GM19463 (cell line): ENCODE data around the gene PLEKHG5.
"Not testable (repeated sequence)": the region's sequence is repeated elsewhere in the genome, so short reads cannot be mapped to it uniquely, and the experiment has no call there.

Source experiments
- ATAC-seq: cut with Tn5 transposase; IDR thresholded peaks from one replicate; pipeline ENCODE4 v1.9.1; 2021; ENCODE audit warnings: mild to moderate bottlenecking, moderate library complexity; ENCODE audit not compliant: unreplicated experiment

Gene PLEKHG5

GRCh38 chr1:6464514-6464836, 27.0 kb downstream of the PLEKHG5 start:
- ATAC-seq, result no peak

- no peak for ATAC-seq
These were observed 28.4 kb downstream of the PLEKHG5 start for GRCh38 chr1:6463120-6463412.

DNA sequence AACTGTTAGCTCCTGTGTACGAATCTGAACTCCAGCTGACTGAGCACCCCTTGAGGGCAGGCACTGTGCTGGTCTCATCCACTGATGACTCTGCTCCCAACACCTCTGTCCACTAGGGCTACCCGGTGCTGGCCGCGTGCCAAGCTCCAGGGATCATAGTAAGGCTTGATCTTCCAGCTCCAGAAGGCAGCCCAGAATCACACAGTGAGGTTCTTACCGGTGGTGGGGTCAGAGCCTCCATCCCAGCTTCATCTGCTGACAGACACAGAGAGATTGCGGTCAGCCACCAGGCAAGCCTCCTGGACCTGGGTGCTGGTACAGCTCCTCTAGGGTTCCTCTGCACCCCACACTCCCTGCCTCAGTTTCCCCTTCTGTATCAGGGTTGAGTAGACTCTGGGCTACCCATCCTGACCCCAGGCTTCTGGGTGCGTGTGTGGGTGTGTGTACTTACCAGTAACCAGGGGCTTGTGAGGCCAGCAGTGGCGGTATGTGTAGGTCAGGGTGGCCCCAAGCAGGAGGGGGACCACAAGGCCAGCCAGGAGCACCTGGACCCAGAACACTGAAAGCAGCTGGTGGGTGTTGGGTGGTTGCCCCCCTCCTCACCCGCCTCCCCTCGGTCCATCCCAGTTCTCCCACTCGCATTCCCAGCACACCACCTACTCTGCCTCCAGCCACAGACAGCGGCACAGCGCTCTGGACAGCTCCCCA, 28.9 kb downstream of the PLEKHG5 start:
- ATAC-seq, result no peak

DNA sequence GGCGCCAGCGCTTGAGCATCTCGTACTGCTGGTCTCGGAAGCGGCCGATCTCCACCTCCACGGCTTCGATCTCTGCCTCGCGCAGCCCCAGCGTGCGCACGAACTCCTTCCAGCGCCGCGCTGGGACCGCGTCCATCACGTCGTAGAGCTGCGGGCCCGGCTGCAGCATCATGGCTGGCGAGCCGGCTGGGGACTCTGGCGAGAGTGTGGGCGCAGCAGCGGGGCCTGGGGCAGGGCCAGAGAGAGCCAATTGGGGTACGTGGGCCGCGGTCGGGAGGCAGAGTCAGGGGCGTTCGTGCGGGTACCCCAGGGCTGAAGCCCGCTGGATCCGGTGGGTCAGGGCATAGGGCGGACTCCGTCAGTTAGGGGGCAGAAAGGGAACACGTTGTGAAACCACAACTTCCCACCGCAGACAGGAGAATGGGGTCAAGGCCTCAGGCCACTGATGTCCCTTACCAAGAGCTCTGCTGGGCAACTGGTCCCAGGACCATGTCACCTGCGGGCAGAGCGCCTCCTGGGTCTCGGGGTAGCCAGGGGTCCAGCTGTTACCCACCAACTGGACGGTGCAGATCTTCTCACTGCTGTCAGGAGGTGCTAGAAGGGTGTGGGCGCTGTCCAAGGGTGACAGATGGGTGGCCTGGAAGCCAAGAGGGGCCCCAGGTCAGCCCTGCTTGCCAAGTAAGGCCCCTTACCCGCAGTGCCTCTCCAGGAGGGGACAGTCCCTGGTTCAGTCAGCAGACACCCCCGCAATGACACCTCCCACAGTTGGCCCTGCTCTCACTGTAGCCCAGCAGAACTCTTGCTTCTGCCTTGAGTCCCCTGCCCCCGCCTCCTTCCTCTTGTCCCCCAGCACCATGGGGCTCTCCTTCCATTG, 29.7 kb downstream of the PLEKHG5 start:
- ATAC-seq, result no peak

DNA sequence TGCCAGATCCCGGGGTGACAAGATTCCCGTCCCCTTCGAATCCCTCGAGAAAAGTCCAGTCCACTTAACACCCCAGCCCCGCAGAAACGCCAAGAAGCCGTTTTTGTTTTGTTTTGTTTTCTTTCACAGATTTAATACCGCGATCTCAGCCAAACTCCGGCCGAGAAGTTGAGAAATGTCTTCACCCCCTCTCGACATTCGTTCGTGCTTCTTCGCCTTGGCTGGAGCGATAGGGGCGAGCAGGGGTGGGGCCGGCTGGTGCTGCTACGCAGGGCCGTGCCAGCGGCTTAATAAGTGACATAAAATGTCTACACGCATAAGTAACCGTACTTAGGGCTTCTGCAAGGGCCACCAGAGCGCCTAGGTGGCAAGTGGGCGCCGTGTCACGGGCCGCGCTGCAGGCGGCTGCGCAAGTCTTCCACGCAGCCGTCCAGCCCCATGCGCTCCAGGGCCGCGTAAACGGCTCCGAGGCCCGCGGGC, 30.4 kb downstream of the PLEKHG5 start:
- ATAC-seq, result no peak

GRCh38 chr1:6460301-6461050, 31.0 kb downstream of the PLEKHG5 start:
- no peak for ATAC-seq

DNA sequence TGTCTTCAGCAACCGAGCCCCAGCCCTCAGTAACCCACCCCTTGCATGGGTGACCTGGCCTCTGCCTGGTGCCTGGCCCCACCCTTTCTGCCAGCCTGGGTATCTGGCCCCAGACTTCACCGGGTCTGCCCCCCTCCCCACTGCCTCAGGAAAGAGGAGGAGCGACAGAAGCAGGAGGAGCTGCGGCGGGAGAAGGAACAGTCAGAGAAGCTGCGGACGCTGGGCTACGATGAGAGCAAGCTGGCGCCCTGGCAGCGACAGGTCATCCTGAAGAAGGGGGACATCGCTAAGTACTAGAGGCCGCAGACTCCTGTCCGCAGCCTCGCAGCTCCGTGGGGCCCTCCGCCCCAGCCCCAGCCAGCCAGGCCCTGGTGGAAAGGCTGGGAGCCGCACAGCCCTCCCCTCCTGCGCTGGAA, 31.6 kb downstream of the PLEKHG5 start:
- no peak for ATAC-seq

DNA sequence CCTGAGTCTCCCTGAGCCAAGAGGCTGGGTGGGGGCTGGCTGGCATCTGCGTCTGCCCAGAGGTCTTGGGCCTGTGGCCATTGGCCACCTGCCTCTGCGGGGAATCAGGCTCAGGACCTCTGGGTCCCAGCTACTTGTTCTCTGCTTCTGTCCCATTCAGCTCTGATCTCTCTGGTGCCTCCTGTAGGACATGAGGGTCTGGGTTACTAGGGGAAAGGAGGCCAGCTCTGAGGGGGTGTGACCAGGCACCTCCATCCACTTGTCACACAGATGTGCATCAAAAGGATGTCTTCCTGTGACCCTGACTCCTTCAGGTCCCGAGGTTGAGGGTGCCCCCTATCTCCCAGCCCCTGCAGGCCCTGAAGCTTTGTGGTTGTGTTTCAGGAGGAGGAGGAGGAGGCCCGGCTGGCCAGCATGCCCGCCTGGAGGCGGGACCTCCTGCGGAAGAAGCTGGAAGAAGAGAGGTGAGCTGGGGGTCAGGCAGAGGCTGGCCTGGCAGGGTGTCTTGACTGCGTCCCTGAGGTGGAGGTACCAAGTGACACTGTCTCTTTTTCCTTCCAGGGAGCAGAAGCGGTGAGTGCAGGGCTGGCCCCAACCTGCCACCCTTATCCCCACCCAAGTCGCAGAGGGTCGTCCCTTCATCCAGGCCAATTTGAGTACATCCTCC, 34.5 kb downstream of the PLEKHG5 start:
- no peak for ATAC-seq

- ATAC-seq, result not testable (repeated sequence)
These were observed 35.5 kb downstream of the PLEKHG5 start for GRCh38 chr1:6455752-6456520.

GRCh38 chr1:6454856-6455751, 36.4 kb downstream of the PLEKHG5 start:
- no peak for ATAC-seq

DNA sequence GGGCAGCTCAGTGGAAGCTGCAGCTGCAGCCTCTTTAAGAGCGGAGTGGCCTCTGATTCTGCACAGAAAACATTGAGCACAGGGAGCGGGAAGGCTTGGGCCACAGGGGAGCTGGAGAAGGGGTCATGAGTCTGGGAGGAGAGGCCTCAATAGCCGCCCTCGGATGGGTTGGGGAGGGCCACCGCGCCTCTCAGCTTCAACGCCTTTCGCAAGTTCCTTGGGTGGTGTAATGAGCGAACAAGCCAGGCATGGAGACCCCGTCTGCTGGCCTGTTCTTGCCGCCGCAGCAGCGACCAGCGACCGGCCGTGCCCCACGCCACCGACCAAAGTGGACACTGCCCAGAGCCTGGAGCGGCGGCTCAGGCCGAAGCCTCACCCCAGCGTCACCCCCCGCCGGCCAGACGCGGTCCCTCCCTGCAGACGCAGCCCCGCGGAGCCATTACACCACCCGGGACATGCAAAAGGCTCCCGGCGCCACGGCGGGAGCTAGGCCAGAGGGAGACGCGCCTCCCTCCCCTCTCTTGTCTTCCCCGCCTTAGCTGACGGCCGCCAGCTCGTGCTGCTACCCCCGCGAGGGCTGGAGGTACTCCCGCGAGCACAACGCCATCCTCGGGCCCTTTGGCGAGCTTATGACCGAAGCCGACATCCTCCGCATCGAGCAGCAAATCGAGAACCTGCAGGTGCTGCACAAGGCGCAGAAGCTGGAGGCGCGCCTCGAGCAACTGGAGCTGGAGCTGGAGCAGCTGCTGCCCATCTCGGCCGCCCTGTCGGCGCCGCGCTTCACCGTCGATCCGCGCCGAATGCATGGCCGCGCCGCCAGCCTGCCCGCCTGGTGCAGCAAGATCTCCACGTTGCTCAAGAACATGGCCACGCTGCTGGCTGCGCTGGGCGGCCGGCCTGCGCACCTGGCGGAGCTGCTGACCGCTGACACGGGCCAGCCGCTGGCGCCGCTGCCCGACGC, 37.3 kb downstream of the PLEKHG5 start:
- ATAC-seq, result not testable (repeated sequence)

GRCh38 chr1:6450943-6451373, 40.5 kb downstream of the PLEKHG5 start:
- ATAC-seq, result no peak

GRCh38 chr1:6450486-6450885, 41.0 kb downstream of the PLEKHG5 start:
- not testable (repeated sequence) for ATAC-seq

DNA sequence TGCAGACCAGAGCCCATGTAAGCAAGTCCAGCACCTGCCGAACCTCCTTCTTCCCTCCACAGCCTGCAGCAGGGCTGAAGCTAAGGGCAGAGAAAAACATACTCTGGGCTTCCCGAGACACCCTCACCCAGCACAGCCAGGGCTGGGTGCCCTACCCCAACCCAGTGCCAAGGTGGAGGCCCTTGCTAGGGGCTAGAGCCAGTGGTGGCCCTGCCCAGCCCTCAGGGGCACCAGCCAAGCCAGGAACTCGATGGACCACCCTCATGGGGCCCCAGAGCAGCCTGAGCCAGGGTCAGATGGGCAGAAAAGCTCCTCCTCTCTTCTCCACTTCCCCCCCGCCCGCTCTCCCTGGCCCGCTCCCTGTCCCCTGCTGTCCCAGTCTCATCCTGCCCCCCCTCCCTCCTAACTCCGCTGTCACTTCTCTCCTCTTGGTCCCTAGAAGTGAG, 41.4 kb downstream of the PLEKHG5 start:
- ATAC-seq, result no peak

GRCh38 chr1:6448749-6449631, 42.5 kb downstream of the PLEKHG5 start:
- ATAC-seq, result no peak

- ATAC-seq, result no peak
These were observed 43.4 kb downstream of the PLEKHG5 start for GRCh38 chr1:6447818-6448748.
